ENCODE data around the gene C8B. TPM values are rescaled to one million over a fixed set of nuclear protein-coding genes. Genes with fewer than 3 reads are reported as not detected.

The C8B gene
- total and polyA plus RNA-seq, 2 of the 13 experiments (the other 11 are each of a cell fraction or from before 2014, with no cell fraction given), result 8.4 to 11.3 TPM

DNA sequence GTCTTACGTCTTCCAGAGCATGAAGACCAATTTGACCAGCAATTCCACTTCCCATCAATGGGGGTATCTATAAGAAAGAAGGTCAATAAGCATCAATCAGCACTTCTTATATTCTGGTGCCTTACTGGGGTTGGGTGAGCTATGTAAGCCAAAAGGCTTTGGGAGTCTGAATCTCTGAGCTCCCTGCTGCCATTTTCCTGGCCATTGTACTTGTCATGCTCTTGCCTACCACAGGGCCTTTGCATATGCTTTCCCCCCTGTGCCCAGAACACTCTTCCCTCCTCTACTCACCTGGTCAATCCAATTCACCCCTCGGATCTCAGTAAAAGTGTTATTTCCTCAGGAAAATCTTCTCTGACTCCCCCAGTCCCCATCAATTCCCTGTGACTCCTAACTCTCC, 36.3 kb downstream of the C8B start (continued):
- TF ChIP-seq IKZF1 (IDR thresholded peaks at IDR 0.05), result no peak

DNA sequence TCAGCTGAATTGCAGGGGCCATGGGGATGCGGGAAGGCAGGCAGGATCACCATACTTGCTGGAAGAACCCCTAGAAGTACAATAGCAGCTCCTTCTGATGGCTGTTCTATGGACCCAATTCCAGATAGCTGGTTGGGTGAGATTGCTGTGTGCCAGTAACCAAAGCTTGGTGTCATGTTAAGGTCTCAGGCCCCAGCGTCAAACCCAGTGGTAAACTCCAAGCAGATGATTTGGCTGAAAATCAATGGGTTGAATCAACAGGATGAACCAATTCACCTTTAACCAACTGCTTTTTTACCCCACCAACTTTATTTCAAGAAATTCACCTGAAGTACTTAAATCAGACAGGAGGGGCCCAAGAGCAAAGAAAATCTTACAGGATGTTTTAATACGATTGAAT, 37.8 kb downstream of the C8B start:
- H3K9me3 ChIP-seq (ENCODE audit: low read length), result no peaks in the 10 kb centered on the region
- no peak overlapping the region for H3K4me2 ChIP-seq (ENCODE audit: low read depth, low read length)
- H4K20me1 ChIP-seq (ENCODE audit: insufficient read depth, low read length), result no peaks in the 10 kb centered on the region
- over 99% methylated on average over 3 of the region's 3 CpGs for WGBS (ENCODE audit: low lambda C conversion rate)
- no peak overlapping the region for H3K4me3 ChIP-seq (replicated peaks in 1 of 3; ENCODE audit: insufficient read depth in 1 of 3, low read depth in 2 of 3, low read length in 3 of 3)
- no peaks in the 10 kb centered on the region for H3K79me2 ChIP-seq (ENCODE audit: insufficient read depth, low read length)
- no peak overlapping the region for H3K27ac ChIP-seq (ENCODE audit: extremely low read length, insufficient read depth, low read length)
- no peak for FAIRE-seq
- ChIA-PET CTCF (ENCODE audit: low intra/inter-chr PET ratio, low total read pairs) (no interaction called here), POLR2A (no interaction called here)
- no peak for DNase-seq (ENCODE audit: low spot score)
- TF ChIP-seq GLI4 (CRISPR knock-in tag; IDR thresholded peaks at IDR 0.05; ENCODE audit: borderline replicate concordance), result no peak
- TF ChIP-seq HNRNPUL1 (IDR thresholded peaks at IDR 0.05; ENCODE audit: low read depth, low read length), result no peak
- TF ChIP-seq HDAC1 (CRISPR knock-in tag; IDR thresholded peaks at IDR 0.05), result no peak
- no peak for TF ChIP-seq ZNF629 (CRISPR knock-in tag; conservative IDR thresholded peaks at IDR 0.05)
- TF ChIP-seq, protein P1, sequence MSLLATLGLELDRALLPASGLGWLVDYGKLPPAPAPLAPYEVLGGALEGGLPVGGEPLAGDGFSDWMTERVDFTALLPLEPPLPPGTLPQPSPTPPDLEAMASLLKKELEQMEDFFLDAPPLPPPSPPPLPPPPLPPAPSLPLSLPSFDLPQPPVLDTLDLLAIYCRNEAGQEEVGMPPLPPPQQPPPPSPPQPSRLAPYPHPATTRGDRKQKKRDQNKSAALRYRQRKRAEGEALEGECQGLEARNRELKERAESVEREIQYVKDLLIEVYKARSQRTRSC (CRISPR knock-in tag; IDR thresholded peaks at IDR 0.05; ENCODE audit: low read depth), result no peak
- no peak for TF ChIP-seq ZNF251 (CRISPR knock-in tag; IDR thresholded peaks at IDR 0.05)
- no peak for TF ChIP-seq FLYWCH1 (CRISPR knock-in tag; IDR thresholded peaks at IDR 0.05)
- no peak for TF ChIP-seq SKI (IDR thresholded peaks at IDR 0.05; ENCODE audit: partially characterized antibody)
- TF ChIP-seq, protein P2, sequence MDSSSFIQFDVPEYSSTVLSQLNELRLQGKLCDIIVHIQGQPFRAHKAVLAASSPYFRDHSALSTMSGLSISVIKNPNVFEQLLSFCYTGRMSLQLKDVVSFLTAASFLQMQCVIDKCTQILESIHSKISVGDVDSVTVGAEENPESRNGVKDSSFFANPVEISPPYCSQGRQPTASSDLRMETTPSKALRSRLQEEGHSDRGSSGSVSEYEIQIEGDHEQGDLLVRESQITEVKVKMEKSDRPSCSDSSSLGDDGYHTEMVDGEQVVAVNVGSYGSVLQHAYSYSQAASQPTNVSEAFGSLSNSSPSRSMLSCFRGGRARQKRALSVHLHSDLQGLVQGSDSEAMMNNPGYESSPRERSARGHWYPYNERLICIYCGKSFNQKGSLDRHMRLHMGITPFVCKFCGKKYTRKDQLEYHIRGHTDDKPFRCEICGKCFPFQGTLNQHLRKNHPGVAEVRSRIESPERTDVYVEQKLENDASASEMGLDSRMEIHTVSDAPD (CRISPR knock-in tag; IDR thresholded peaks at IDR 0.05), result no peak
- TF ChIP-seq HDAC2 (CRISPR knock-in tag; IDR thresholded peaks at IDR 0.05), result no peak
- no peak for TF ChIP-seq ZNF790 (CRISPR knock-in tag; IDR thresholded peaks at IDR 0.05; ENCODE audit: borderline replicate concordance)
- no peak for TF ChIP-seq PCBP2 (optimal IDR thresholded peaks at IDR 0.05; ENCODE audit: low read depth, low read length, poor library complexity, severe bottlenecking)
- no peak for TF ChIP-seq SRSF4 (IDR thresholded peaks at IDR 0.05; ENCODE audit: low read depth, low read length, poor library complexity, severe bottlenecking)
- TF ChIP-seq ZNF138 (CRISPR knock-in tag; IDR thresholded peaks at IDR 0.05; ENCODE audit: low read depth), result no peak
- no peak for TF ChIP-seq ZNF605 (CRISPR knock-in tag; IDR thresholded peaks at IDR 0.05)
- no peak for TF ChIP-seq NAIF1 (CRISPR knock-in tag; IDR thresholded peaks at IDR 0.05; ENCODE audit: borderline replicate concordance)
- no peak for TF ChIP-seq AKNA (CRISPR knock-in tag; IDR thresholded peaks at IDR 0.05; ENCODE audit: borderline replicate concordance)
- ATAC-seq, result no peak
- intact Hi-C loops (cut with micrococcal nuclease; ENCODE audit: unreplicated experiment) (no loop called here), in situ Hi-C loops (cut with HindIII; ENCODE audit: extremely low pct_ligation_motif_present, low pct_unique_long_range_greater_than_20kb) (no loop called here)
- H3K27me3 ChIP-seq (ENCODE audit: control insufficient read depth in 1 of 2, insufficient read depth in 2 of 2, low read length in 2 of 2), result no peaks in the 10 kb centered on the region
- no peak overlapping the region for H3K9ac ChIP-seq (ENCODE audit: insufficient read depth, low read depth, low read length)
- no peaks in the 10 kb centered on the region for H3K36me3 ChIP-seq (replicated peaks in 1 of 2; ENCODE audit: control insufficient read depth in 1 of 2, insufficient read depth in 2 of 2, low read length in 2 of 2)
- no peak overlapping the region for H2AFZ ChIP-seq (ENCODE audit: low read length)
- BruUV-seq (replicated peaks), result no TSS peak
- peaks cover 16% of the 10 kb centered on the region for H3K4me1 ChIP-seq (ENCODE audit: insufficient read depth, low read length)

Measured in HepG2 (cell line).